Uterus (tissue), 4 donors: ENCODE results near the gene ZNF446. TPM values are rescaled to one million over a fixed set of nuclear protein-coding genes. Genes with fewer than 3 reads are reported as not detected.
"Not testable (repeated sequence)": the region's sequence is repeated elsewhere in the genome, so short reads cannot be mapped to it uniquely, and the experiment has no call there.

Experiments
- DNase-seq, 2 donors: peaks; one replicate each; pipeline ENCODE4 v3.0.0-alpha.2; 2019 to 2020
- H3K27ac ChIP-seq, 2 donors: fragments of 200-600 bp; sonication (generic); 1 replicate in 1 of 2; 2 replicates in 1 of 2; pipeline ENCODE4 v1.5.1; 2016 to 2018
- H3K27me3 ChIP-seq, 2 donors: fragments of 200-600 bp; sonication (generic); one replicate each; pipeline ENCODE4 v1.5.1; 2018 to 2019; ENCODE audit warnings: control low read depth in 1 of 2
- H3K36me3 ChIP-seq, 2 donors: fragments of 200-600 bp; sonication (generic); one replicate each; pipeline ENCODE4 v1.5.1; 2019; ENCODE audit warnings: control low read depth in 1 of 2
- H3K4me1 ChIP-seq, 2 donors: fragments of 200-600 bp; sonication (generic); one replicate each; pipeline ENCODE4 v1.5.1; 2018 to 2019; ENCODE audit warnings: control low read depth in 1 of 2
- H3K4me3 ChIP-seq, 2 donors: fragments of 200-600 bp; sonication (generic); 1 replicate in 1 of 2; 2 replicates in 1 of 2; pipeline ENCODE4 v1.5.1; 2018 to 2019; ENCODE audit warnings: mild to moderate bottlenecking in 1 of 2
- H3K9me3 ChIP-seq, 2 donors: fragments of 200-600 bp; sonication (generic); one replicate each; pipeline ENCODE4 v1.5.1; 2019; ENCODE audit warnings: control low read depth in 1 of 2
- CTCF ChIP-seq, 4 experiments: fragments of 200-600 bp in 2 of 4; fragments of 450-650 bp in 2 of 4; sonication (generic) in 2 of 4; IDR thresholded peaks; one replicate each; pipeline ENCODE4 v1.5.1; 2016 to 2019; ENCODE audit warnings: antibody characterized with exemption in 4 of 4, mild to moderate bottlenecking in 2 of 4, moderate library complexity in 1 of 4
- POLR2A ChIP-seq, 2 donors: fragments of 450-650 bp; IDR thresholded peaks; one replicate each; pipeline ENCODE4 v1.6.1; 2016; ENCODE audit warnings: antibody characterized with exemption in 2 of 2, mild to moderate bottlenecking in 1 of 2, moderate library complexity in 1 of 2
- intact Hi-C: fragments of 100-400 bp; cut with DNase I; formaldehyde crosslinking; loops from one replicate; pipeline ENCODE4 v1.15.1; 2023; ENCODE audit warnings: low total_unique reads
- total RNA-seq, 4 donors: library from RNA; depleted of rRNA in 3 of 4; stranded (reverse); fragments of >200 nt in 3 of 4; gene quantifications; one replicate each; pipeline versions ENCODE4 v1.1.0 to v1.2.4, GENCODE V29; 2014 to 2023
- donor health status: DM: yes; HTN: yes; CAD: no.

Gene ZNF446
- total RNA-seq, 4 donors from 2014 or later, result 1.8 to 18.7 (median 11.4) TPM

- no peak for TF ChIP-seq POLR2A (IDR thresholded peaks at IDR 0.05)
- no peak for TF ChIP-seq CTCF (IDR thresholded peaks at IDR 0.05)
- no peak for DNase-seq
- peaks cover 0 to 6% of the 10 kb centered on the region in 2 donors for H3K4me1 ChIP-seq
- H3K27ac ChIP-seq, result no peak overlapping the region
- H3K9me3 ChIP-seq, result no peaks in the 10 kb centered on the region
- no peaks in the 10 kb centered on the region for H3K27me3 ChIP-seq
- intact Hi-C loops, result no loop called here
- no peak overlapping the region for H3K4me3 ChIP-seq
- no peaks in the 10 kb centered on the region for H3K36me3 ChIP-seq
Observed at GRCh38 chr19:58497634-58498170, 21.6 kb downstream of the ZNF446 start.

GRCh38 chr19:58498316-58499020 lies 22.3 kb downstream of the ZNF446 start:
- no peaks in the 10 kb centered on the region for H3K27me3 ChIP-seq
- no peaks in the 10 kb centered on the region for H3K36me3 ChIP-seq
- H3K27ac ChIP-seq, result peak overlapping the region; percentile 55 to 86
- TF ChIP-seq POLR2A (IDR thresholded peaks at IDR 0.05) (no peak), CTCF (IDR thresholded peaks at IDR 0.05) (no peak)
- H3K9me3 ChIP-seq, result no peaks in the 10 kb centered on the region
- H3K4me1 ChIP-seq, result peaks cover 0 to 6% of the 10 kb centered on the region in 2 donors
- H3K4me3 ChIP-seq, result peak overlapping the region; percentile 36 to 52
- peak; percentile 49 to 56 for DNase-seq
- intact Hi-C loops, result no loop called here

GRCh38 chr19:58499021-58499927 lies 23.1 kb downstream of the ZNF446 start:
- Histone ChIP-seq H3K36me3 (no peaks in the 10 kb centered on the region), H3K4me1 (peaks cover 0 to 6% of the 10 kb centered on the region in 2 donors), H3K4me3 (peak overlapping the region; percentile 36 to 52), H3K9me3 (no peaks in the 10 kb centered on the region), H3K27ac (peak overlapping the region; percentile 55 to 86), H3K27me3 (no peaks in the 10 kb centered on the region)
- peak; percentile 100 for DNase-seq
- intact Hi-C loops, result no loop called here
- peak; percentile 33 to 65 for TF ChIP-seq POLR2A (IDR thresholded peaks at IDR 0.05)
- peak in 3 of 4 experiments; percentile 23 to 47 (median 39) for TF ChIP-seq CTCF (IDR thresholded peaks at IDR 0.05)

GRCh38 chr19:58500242-58500641 lies 24.1 kb downstream of the ZNF446 start:
- no peaks in the 10 kb centered on the region for H3K9me3 ChIP-seq
- H3K27ac ChIP-seq, result no peak overlapping the region
- no peaks in the 10 kb centered on the region for H3K27me3 ChIP-seq
- DNase-seq, result no peak
- intact Hi-C loops, result no loop called here
- no peaks in the 10 kb centered on the region for H3K36me3 ChIP-seq
- peaks cover 0 to 6% of the 10 kb centered on the region in 2 donors for H3K4me1 ChIP-seq
- TF ChIP-seq CTCF (IDR thresholded peaks at IDR 0.05) (no peak), POLR2A (IDR thresholded peaks at IDR 0.05) (no peak)
- no peak overlapping the region for H3K4me3 ChIP-seq

- H3K9me3 ChIP-seq, DNase-seq, intact Hi-C loops, H3K27ac ChIP-seq, H3K4me1 ChIP-seq, H3K4me3 ChIP-seq, H3K27me3 ChIP-seq, H3K36me3 ChIP-seq: not testable (repeated sequence)
Observed at GRCh38 chr19:58507602-58508223, 31.6 kb downstream of the ZNF446 start.
